Measurements from ENCODE around the gene QSOX2.

DNA sequence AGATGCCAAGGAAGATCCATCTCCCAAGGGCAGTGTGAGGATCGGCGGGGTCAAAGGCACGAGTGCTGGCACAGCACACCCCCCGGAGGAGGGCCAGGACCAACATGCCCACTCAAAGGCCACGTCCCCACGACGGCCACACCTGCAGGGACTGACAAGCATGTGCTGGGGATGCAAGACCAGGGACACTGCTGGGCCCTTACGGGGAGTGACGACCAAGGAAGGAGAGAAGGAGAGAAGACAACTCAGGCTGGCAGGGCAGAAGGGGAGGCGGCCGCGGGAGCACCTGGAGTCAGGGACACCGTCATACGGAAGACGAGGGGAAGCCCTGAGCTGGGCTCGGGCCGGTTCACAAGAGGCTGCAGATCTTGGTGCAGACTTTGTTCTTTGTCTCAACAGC, 10.4 kb downstream of the QSOX2 start:
- TF ChIP-seq, protein P1, sequence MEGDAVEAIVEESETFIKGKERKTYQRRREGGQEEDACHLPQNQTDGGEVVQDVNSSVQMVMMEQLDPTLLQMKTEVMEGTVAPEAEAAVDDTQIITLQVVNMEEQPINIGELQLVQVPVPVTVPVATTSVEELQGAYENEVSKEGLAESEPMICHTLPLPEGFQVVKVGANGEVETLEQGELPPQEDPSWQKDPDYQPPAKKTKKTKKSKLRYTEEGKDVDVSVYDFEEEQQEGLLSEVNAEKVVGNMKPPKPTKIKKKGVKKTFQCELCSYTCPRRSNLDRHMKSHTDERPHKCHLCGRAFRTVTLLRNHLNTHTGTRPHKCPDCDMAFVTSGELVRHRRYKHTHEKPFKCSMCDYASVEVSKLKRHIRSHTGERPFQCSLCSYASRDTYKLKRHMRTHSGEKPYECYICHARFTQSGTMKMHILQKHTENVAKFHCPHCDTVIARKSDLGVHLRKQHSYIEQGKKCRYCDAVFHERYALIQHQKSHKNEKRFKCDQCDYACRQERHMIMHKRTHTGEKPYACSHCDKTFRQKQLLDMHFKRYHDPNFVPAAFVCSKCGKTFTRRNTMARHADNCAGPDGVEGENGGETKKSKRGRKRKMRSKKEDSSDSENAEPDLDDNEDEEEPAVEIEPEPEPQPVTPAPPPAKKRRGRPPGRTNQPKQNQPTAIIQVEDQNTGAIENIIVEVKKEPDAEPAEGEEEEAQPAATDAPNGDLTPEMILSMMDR (IDR thresholded peaks at IDR 0.05) = no peak
- TF ChIP-seq POLR2AphosphoS5 (IDR thresholded peaks at IDR 0.05) = no peak
- no peak for TF ChIP-seq EP300 (IDR thresholded peaks at IDR 0.05)

Data from stomach (tissue), 4 donors.